Mesenchymal stem cell (in vitro differentiated cells and primary cell): ENCODE results near the gene MIPEP.

Experiments
- DNase-seq: peaks from one replicate; pipeline ENCODE4 v3.0.0-alpha.2; 2013
- H2AFZ ChIP-seq: one replicate; pipeline ENCODE4 v1.6.1; 2013; ENCODE audit warnings: low read depth, mild to moderate bottlenecking, control low read depth, inconsistent platforms, low read length, moderate library complexity
- H2AK5ac ChIP-seq: 2 replicates; pipeline ENCODE4 v1.6.1; 2013; ENCODE audit warnings: low read length, moderate library complexity, mild to moderate bottlenecking, inconsistent platforms; ENCODE audit not compliant: severe bottlenecking
- H2BK120ac ChIP-seq: one replicate; pipeline ENCODE4 v1.6.1; 2013; ENCODE audit warnings: low read depth, mild to moderate bottlenecking, inconsistent platforms, low read length, moderate library complexity
- H2BK12ac ChIP-seq, 2 experiments: one replicate each; pipeline ENCODE4 v1.6.1; 2013; ENCODE audit warnings: inconsistent platforms in 2 of 2, low read length in 2 of 2, mild to moderate bottlenecking in 2 of 2, moderate library complexity in 2 of 2, control low read depth in 1 of 2
- H2BK15ac ChIP-seq: one replicate; pipeline ENCODE4 v1.6.1; 2013; ENCODE audit warnings: mild to moderate bottlenecking, low read depth, inconsistent platforms; ENCODE audit not compliant: poor library complexity, severe bottlenecking
- H2BK5ac ChIP-seq: 2 replicates; pipeline ENCODE4 v1.6.1; 2013; ENCODE audit warnings: low read depth, mild to moderate bottlenecking, low read length, control low read depth, inconsistent platforms; ENCODE audit not compliant: poor library complexity, severe bottlenecking
- H3K14ac ChIP-seq, 2 experiments: one replicate each; pipeline ENCODE4 v1.6.1; 2013; ENCODE audit warnings: inconsistent platforms in 2 of 2, low read length in 2 of 2, control low read depth in 1 of 2, mild to moderate bottlenecking in 1 of 2, moderate library complexity in 1 of 2
- H3K18ac ChIP-seq, 2 experiments: one replicate each; pipeline ENCODE4 v1.6.1; 2013; ENCODE audit warnings: inconsistent platforms in 2 of 2, low read length in 2 of 2, control low read depth in 1 of 2, low read depth in 1 of 2, mild to moderate bottlenecking in 1 of 2
- H3K23ac ChIP-seq, 2 experiments: one replicate each; pipeline ENCODE4 v1.6.1; 2013; ENCODE audit warnings: inconsistent platforms in 2 of 2, low read length in 2 of 2, mild to moderate bottlenecking in 2 of 2, moderate library complexity in 2 of 2, control low read depth in 1 of 2
- H3K27ac ChIP-seq: 2 replicates; pipeline ENCODE4 v1.5.1; 2013; ENCODE audit warnings: mild to moderate bottlenecking, moderate library complexity, low read length, control low read depth, inconsistent platforms; ENCODE audit not compliant: poor library complexity, severe bottlenecking
- H3K27me3 ChIP-seq, 2 experiments: 2 replicates each; pipeline versions ENCODE4 v1.6.1 to v1.7.0; 2013; ENCODE audit warnings: low read length in 2 of 2, mild to moderate bottlenecking in 2 of 2, moderate library complexity in 2 of 2, control low read depth in 1 of 2, inconsistent platforms in 1 of 2; ENCODE audit not compliant: control insufficient read depth in 1 of 2, insufficient read depth in 1 of 2
- H3K36me3 ChIP-seq, 2 experiments: 2 replicates each; pipeline versions ENCODE4 v1.6.1 to v1.7.0; 2013; ENCODE audit warnings: low read length in 2 of 2, control low read depth in 1 of 2, inconsistent platforms in 1 of 2, low read depth in 1 of 2, mild to moderate bottlenecking in 1 of 2; ENCODE audit not compliant: insufficient read depth in 2 of 2, control insufficient read depth in 1 of 2
- H3K4ac ChIP-seq, 2 experiments: one replicate each; pipeline ENCODE4 v1.6.1; 2013; ENCODE audit warnings: inconsistent platforms in 2 of 2, low read length in 2 of 2, mild to moderate bottlenecking in 2 of 2, moderate library complexity in 2 of 2, control low read depth in 1 of 2, low read depth in 1 of 2
- H3K4me1 ChIP-seq: 2 replicates; pipeline ENCODE4 v1.6.1; 2013; ENCODE audit warnings: low read depth, low read length, control low read depth; ENCODE audit not compliant: control insufficient read depth, insufficient read depth
- H3K4me2 ChIP-seq: 2 replicates; pipeline ENCODE4 v1.6.1; 2013; ENCODE audit warnings: low read length, mild to moderate bottlenecking, inconsistent platforms; ENCODE audit not compliant: poor library complexity, severe bottlenecking
- H3K4me3 ChIP-seq, 2 experiments: 2 replicates each; pipeline versions ENCODE4 v1.5.1 to v1.7.0; 2013; ENCODE audit warnings: low read length in 2 of 2, mild to moderate bottlenecking in 2 of 2, control low read depth in 1 of 2, low read depth in 1 of 2; ENCODE audit not compliant: insufficient read depth in 1 of 2
- H3K79me1 ChIP-seq: replicated peaks from 2 replicates; pipeline ENCODE4 v1.6.1; 2013; ENCODE audit warnings: mild to moderate bottlenecking, control low read depth, low read length, inconsistent platforms; ENCODE audit not compliant: poor library complexity, severe bottlenecking
- H3K9ac ChIP-seq: 2 replicates; pipeline ENCODE4 v1.7.0; 2013; ENCODE audit warnings: mild to moderate bottlenecking, low read length, moderate library complexity
- H3K9me3 ChIP-seq: 2 replicates; pipeline ENCODE4 v1.7.0; 2013; ENCODE audit warnings: mild to moderate bottlenecking, low read length; ENCODE audit not compliant: control insufficient read depth
- H4K8ac ChIP-seq: one replicate; pipeline ENCODE4 v1.6.1; 2013; ENCODE audit warnings: inconsistent platforms, mild to moderate bottlenecking, low read length, moderate library complexity
- H4K91ac ChIP-seq: one replicate; pipeline ENCODE4 v1.6.1; 2013; ENCODE audit warnings: mild to moderate bottlenecking, low read length, inconsistent platforms
- WGBS: methylation state at CpG from one replicate; pipeline ENCODE4 v1.1.7; 2013; ENCODE audit warnings: mixed read lengths; 5-methylcytosine and 5-hydroxymethylcytosine counted together

MIPEP gene

GRCh38 chr13:23922005-23922932, 33.1 kb upstream of the MIPEP start:
- no peaks in the 10 kb centered on the region for H3K79me1 ChIP-seq
- 80% methylated on average over 5 of the region's 5 CpGs for WGBS
- H2BK15ac ChIP-seq, result no peak overlapping the region
- no peak overlapping the region for H3K4ac ChIP-seq
- H2BK120ac ChIP-seq, result no peak overlapping the region
- H3K23ac ChIP-seq, result no peak overlapping the region
- H4K8ac ChIP-seq, result no peak overlapping the region
- peak overlapping the region; percentile 44 for H2AK5ac ChIP-seq
- peaks cover 0 to 6% of the 10 kb centered on the region in 2 experiments for H3K27me3 ChIP-seq
- no peak overlapping the region for H3K14ac ChIP-seq
- H3K4me1 ChIP-seq, result no peaks in the 10 kb centered on the region
- no peak overlapping the region for H3K27ac ChIP-seq
- H2AFZ ChIP-seq, result no peak overlapping the region
- no peak overlapping the region for H3K18ac ChIP-seq
- H3K4me2 ChIP-seq, result no peak overlapping the region
- no peak overlapping the region for H3K9ac ChIP-seq
- no peak overlapping the region for H2BK5ac ChIP-seq
- H4K91ac ChIP-seq, result no peak overlapping the region
- H3K9me3 ChIP-seq, result no peaks in the 10 kb centered on the region
- no peak overlapping the region for H3K4me3 ChIP-seq
- no peaks in the 10 kb centered on the region for H3K36me3 ChIP-seq
- no peak overlapping the region for H2BK12ac ChIP-seq
- no peak for DNase-seq

GRCh38 chr13:23921451-23921888, 32.3 kb upstream of the MIPEP start:
- H3K27ac ChIP-seq, result no peak overlapping the region
- H3K79me1 ChIP-seq, result no peaks in the 10 kb centered on the region
- H2BK5ac ChIP-seq, result no peak overlapping the region
- H3K4me1 ChIP-seq, result no peaks in the 10 kb centered on the region
- no peak overlapping the region for H2AK5ac ChIP-seq
- no peak overlapping the region for H3K14ac ChIP-seq
- no peak overlapping the region for H3K23ac ChIP-seq
- 28% methylated on average over 2 of the region's 2 CpGs for WGBS
- no peak overlapping the region for H3K4me3 ChIP-seq
- H2AFZ ChIP-seq, result no peak overlapping the region
- no peak overlapping the region for H3K18ac ChIP-seq
- H3K9ac ChIP-seq, result no peak overlapping the region
- peaks cover 0 to 6% of the 10 kb centered on the region in 2 experiments for H3K27me3 ChIP-seq
- H3K9me3 ChIP-seq, result no peaks in the 10 kb centered on the region
- DNase-seq, result peak; percentile 61
- no peak overlapping the region for H4K91ac ChIP-seq
- no peak overlapping the region for H4K8ac ChIP-seq
- H3K4me2 ChIP-seq, result no peak overlapping the region
- H2BK120ac ChIP-seq, result no peak overlapping the region
- no peak overlapping the region for H2BK15ac ChIP-seq
- no peaks in the 10 kb centered on the region for H3K36me3 ChIP-seq
- no peak overlapping the region for H2BK12ac ChIP-seq
- H3K4ac ChIP-seq, result no peak overlapping the region

DNA sequence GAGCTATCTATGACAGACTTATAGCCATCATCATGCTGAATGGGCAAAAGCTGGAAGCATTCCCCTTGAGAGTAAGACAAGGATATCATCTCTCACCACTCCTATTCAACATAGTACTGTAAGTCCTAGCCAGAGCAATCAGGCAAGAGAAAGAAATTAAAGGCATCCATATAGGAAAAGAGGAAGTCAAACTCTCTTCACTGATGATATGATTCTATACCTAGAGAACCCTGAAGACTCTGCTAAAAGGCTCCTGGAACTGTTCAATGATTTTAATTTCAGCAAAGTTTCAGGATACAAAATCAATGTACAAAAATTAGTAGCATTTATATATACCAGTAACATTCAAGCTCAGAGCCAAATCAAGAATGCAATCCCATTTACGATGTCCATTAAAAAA, 29.8 kb upstream of the MIPEP start:
- no peaks in the 10 kb centered on the region for H3K36me3 ChIP-seq
- no peaks in the 10 kb centered on the region for H3K4me1 ChIP-seq
- no peak overlapping the region for H3K9ac ChIP-seq
- no peak overlapping the region for H3K4me3 ChIP-seq
- WGBS, result 100% methylated on average over 1 of the region's 1 CpG
- no peak overlapping the region for H3K27ac ChIP-seq
- no peak overlapping the region for H3K18ac ChIP-seq
- no peak overlapping the region for H2BK120ac ChIP-seq
- H3K4me2 ChIP-seq, result no peak overlapping the region
- DNase-seq, result no peak
- H2BK15ac ChIP-seq, result no peak overlapping the region
- H3K4ac ChIP-seq, result no peak overlapping the region
- H3K27me3 ChIP-seq, result peaks cover 0 to 6% of the 10 kb centered on the region in 2 experiments
- H2BK12ac ChIP-seq, result no peak overlapping the region
- H2AFZ ChIP-seq, result no peak overlapping the region
- H3K9me3 ChIP-seq, result no peaks in the 10 kb centered on the region
- no peak overlapping the region for H3K23ac ChIP-seq
- H2BK5ac ChIP-seq, result no peak overlapping the region
- H4K91ac ChIP-seq, result no peak overlapping the region
- no peak overlapping the region for H3K14ac ChIP-seq
- no peaks in the 10 kb centered on the region for H3K79me1 ChIP-seq
- no peak overlapping the region for H4K8ac ChIP-seq
- H2AK5ac ChIP-seq, result no peak overlapping the region

- Histone ChIP-seq H3K27ac (no peak overlapping the region), H2BK120ac (no peak overlapping the region), H4K91ac (no peak overlapping the region), H3K14ac (no peak overlapping the region), H2AFZ (no peak overlapping the region), H3K4me3 (no peak overlapping the region), H2BK15ac (no peak overlapping the region), H3K79me1 (no peaks in the 10 kb centered on the region), H3K23ac (no peak overlapping the region), H3K4me1 (no peaks in the 10 kb centered on the region), H4K8ac (no peak overlapping the region), H2AK5ac (no peak overlapping the region), H3K18ac (no peak overlapping the region), H3K9ac (no peak overlapping the region), H3K36me3 (no peaks in the 10 kb centered on the region), H3K9me3 (no peaks in the 10 kb centered on the region), H3K27me3 (peaks cover 0 to 6% of the 10 kb centered on the region in 2 experiments), H2BK5ac (no peak overlapping the region), H3K4me2 (no peak overlapping the region), H2BK12ac (no peak overlapping the region), H3K4ac (no peak overlapping the region)
- WGBS, result 41% methylated on average over 2 of the region's 2 CpGs
- no peak for DNase-seq
Measured at GRCh38 chr13:23918208-23918607, 29.0 kb upstream of the MIPEP start.
